Lower leg skin (tissue), 4 donors: ENCODE results near the gene WDR70. TPM values are rescaled to one million over a fixed set of nuclear protein-coding genes. Genes with fewer than 3 reads are reported as not detected.
"Not testable (repeated sequence)": the region's sequence is repeated elsewhere in the genome, so short reads cannot be mapped to it uniquely, and the experiment has no call there.

Source experiments
- DNase-seq, 2 donors: peaks; one replicate each; pipeline ENCODE4 v3.0.0-alpha.2; 2019; ENCODE audit warnings: low spot score in 2 of 2
- H3K4me3 ChIP-seq: fragments of 200-600 bp; sonication (generic); 2 replicates; pipeline ENCODE4 v1.5.1; 2017; ENCODE audit warnings: mild to moderate bottlenecking, low read depth; ENCODE audit not compliant: poor library complexity, severe bottlenecking
- POLR2A ChIP-seq, 2 donors: fragments of 450-650 bp; IDR thresholded peaks; one replicate each; pipeline ENCODE4 v1.6.1; 2016 to 2017; ENCODE audit warnings: antibody characterized with exemption in 2 of 2, mild to moderate bottlenecking in 1 of 2, moderate library complexity in 1 of 2
- WGBS, 2 donors: methylation state at CpG; one replicate each; pipeline ENCODE4 v1.1.5; 2018; 5-methylcytosine and 5-hydroxymethylcytosine counted together
- intact Hi-C: fragments of 100-400 bp; cut with DNase I; formaldehyde crosslinking; loops from one replicate; pipeline ENCODE4 v1.15.0; 2023; ENCODE audit warnings: low total_unique reads
- total RNA-seq, 4 donors: library from RNA; depleted of rRNA; stranded (reverse); fragments of >200 nt; gene quantifications; one replicate each; pipeline ENCODE4 v1.1.0, GENCODE V29; 2016
- TF ChIP-seq, protein P1 (sequence below), 3 donors: fragments of 450-650 bp; IDR thresholded peaks; one replicate each; pipeline ENCODE4 v1.5.1; 2016; ENCODE audit warnings: antibody characterized with exemption in 3 of 3, mild to moderate bottlenecking in 3 of 3, moderate library complexity in 2 of 3

The WDR70 gene
- total RNA-seq, 4 donors from 2014 or later = 19.1 to 25.5 (median 23.7) TPM

DNA sequence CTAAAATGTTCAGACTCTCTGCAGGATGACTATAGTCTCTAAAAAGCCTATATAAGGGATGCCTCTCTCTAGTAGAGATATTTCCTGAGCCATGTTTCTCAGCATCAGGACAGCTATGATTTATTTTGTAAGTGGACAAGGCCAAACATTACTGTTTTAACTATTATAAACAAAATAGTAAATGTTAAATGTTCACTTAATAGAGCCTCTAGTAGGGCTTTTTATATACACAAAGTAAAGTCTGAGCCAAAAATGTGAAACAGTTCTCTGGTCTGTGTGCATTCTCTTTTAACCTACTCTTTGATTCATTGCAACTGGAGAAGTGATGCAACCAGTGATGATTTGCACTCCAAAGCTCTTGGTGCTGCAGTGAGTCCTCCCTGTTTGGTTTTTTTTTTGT is 240.2 kb downstream of the WDR70 start:
- no peak for TF ChIP-seq POLR2A (IDR thresholded peaks at IDR 0.05)
- TF ChIP-seq, protein P1, sequence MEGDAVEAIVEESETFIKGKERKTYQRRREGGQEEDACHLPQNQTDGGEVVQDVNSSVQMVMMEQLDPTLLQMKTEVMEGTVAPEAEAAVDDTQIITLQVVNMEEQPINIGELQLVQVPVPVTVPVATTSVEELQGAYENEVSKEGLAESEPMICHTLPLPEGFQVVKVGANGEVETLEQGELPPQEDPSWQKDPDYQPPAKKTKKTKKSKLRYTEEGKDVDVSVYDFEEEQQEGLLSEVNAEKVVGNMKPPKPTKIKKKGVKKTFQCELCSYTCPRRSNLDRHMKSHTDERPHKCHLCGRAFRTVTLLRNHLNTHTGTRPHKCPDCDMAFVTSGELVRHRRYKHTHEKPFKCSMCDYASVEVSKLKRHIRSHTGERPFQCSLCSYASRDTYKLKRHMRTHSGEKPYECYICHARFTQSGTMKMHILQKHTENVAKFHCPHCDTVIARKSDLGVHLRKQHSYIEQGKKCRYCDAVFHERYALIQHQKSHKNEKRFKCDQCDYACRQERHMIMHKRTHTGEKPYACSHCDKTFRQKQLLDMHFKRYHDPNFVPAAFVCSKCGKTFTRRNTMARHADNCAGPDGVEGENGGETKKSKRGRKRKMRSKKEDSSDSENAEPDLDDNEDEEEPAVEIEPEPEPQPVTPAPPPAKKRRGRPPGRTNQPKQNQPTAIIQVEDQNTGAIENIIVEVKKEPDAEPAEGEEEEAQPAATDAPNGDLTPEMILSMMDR (IDR thresholded peaks at IDR 0.05) = no peak
- DNase-seq = no peak
- intact Hi-C loops = no loop called here
- H3K4me3 ChIP-seq = no peak overlapping the region

DNA sequence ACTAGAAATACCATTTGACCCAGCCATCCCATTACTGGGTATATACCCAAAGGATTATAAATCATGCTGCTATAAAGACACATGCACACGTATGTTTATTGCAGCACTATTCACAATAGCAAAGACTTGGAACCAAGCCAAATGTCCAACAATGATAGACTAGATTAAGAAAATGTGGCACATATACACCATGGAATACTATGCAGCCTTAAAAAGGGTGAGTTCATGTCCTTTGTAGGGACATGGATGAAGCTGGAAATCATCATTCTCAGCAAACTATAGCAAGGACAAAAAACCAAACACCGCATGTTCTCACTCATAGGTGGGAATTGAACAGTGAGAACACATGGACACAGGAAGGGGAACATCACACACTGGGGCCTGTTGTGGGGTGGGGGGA is 243.2 kb downstream of the WDR70 start:
- 92 to 100% methylated on average over 2 of the region's 2 CpGs for whole genome bisulfite sequencing, 2 donors
- intact Hi-C loops, H3K4me3 ChIP-seq, DNase-seq: not testable (repeated sequence)

DNA sequence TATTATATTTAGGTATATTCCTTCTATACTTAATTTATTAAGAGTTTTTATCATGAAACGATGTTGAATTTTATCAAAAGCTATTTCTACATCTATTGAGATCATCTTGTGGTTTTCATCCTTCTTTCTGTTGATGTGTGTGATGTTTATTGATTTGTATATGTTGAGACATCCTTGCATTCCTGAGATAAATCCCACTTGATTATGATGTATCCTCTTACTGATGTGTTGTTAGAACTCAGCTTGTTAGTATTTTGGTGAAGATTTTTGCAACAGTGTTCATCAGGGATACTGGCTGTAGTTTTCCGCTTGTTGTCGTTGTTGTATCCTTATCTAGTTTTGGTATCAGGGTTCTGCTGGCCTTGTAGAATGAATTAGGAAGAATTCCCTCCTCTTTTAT is 247.1 kb downstream of the WDR70 start:
- 97 to 98% methylated on average over 3 of the region's 3 CpGs for WGBS, 2 donors
- no peak for TF ChIP-seq POLR2A (IDR thresholded peaks at IDR 0.05)
- intact Hi-C loops = no loop called here
- no peak for DNase-seq
- no peak overlapping the region for H3K4me3 ChIP-seq

DNA sequence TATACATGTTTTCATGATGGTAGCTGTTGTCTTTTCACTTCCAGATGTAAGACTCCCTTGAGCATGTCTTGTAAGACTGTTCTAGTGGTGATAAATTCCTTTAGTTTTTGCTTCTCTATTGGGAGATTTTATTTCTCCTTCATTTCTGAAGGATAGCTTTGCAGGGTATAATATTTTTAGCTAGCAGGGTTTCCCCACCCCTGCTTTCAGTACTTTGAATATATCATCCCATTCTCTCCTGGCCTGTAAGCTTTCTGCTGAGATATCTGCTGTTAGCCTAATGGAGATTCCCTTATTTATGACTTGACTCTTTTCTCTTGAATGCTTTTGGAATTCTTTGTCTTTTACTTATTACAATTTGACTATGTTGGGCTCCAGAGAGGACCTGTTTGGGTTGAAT is 249.8 kb downstream of the WDR70 start:
- no peak for TF ChIP-seq POLR2A (IDR thresholded peaks at IDR 0.05)
- TF ChIP-seq, protein P1 (IDR thresholded peaks at IDR 0.05) = no peak
- H3K4me3 ChIP-seq = no peak overlapping the region
- intact Hi-C loops = no loop called here
- no peak for DNase-seq

DNA sequence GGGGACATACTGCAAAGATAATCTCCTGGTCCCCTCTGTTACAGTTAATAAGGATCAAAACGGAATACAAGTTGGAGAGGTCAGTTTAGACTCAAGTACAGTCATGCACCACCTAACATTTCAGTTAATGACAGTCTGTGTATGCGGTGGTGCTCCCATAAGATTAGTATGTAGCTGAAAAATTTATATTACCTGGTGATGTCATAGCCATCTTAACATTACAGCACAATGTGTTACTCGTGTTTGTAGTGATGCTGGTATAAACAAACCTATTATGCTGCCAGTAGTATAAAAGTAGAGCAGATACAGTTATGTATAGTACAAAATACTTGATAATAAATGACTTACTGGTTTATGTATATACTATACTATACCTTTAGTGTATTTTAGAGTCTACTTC is 252.8 kb downstream of the WDR70 start:
- no peak for TF ChIP-seq POLR2A (IDR thresholded peaks at IDR 0.05)
- TF ChIP-seq, protein P1 (IDR thresholded peaks at IDR 0.05) = no peak
- WGBS, 2 donors = 88% methylated on average over 3 of the region's 3 CpGs
- H3K4me3 ChIP-seq = no peak overlapping the region
- DNase-seq = no peak
- intact Hi-C loops = no loop called here

DNA sequence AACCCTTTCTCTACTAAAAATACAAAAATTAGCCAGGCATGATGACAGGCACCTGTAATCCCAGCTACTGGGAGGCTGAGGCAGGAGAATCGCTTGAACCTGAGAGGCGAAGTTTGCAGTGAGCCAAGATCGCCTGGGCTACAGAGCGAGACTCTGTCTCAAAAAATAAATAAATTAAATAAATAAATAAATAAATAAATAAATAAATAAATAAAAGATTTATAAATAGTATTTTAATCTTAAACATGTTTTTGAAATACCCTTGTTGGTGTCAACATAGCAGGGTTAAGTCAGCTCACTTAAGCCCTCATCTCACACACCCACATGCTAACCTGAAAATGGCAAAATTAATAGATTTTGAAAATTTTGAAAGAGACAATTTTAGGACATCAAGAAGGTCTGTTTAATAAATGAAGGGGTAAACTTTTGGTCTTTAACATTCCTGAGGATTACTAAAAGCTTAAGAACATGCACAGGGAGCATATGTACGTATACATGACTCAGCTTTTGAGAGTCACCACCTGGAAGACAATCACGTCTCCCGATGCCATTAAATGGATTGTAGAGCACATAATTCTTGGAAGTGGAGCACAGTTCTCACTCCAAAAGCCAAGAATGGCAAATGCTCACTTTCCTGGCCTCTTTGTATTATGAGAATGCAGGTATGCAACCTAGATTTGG is 258.2 kb downstream of the WDR70 start:
- WGBS, 2 donors = 90 to 91% methylated on average over 7 of the region's 7 CpGs
- TF ChIP-seq, protein P1 (IDR thresholded peaks at IDR 0.05) = no peak
- no peak for TF ChIP-seq POLR2A (IDR thresholded peaks at IDR 0.05)
- intact Hi-C loops = no loop called here
- no peak for DNase-seq
- no peak overlapping the region for H3K4me3 ChIP-seq

DNA sequence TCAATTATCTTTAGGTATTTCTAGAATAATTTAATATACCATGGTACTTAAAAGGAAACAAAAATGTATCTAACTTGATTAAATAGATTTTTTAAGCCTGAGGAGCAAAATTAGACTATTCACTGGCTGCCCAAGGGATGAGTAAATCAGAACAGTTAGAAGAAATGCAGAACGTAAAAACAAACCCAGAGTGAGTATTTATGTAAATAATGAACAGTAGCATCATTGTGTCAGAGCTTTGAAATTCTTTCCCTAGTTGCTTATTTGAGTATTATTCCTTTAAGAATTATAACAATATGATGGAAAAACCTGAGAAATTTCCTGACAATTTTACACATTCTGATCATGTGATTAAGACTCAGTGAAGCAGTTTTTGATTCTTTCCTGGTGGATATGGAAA is 259.8 kb downstream of the WDR70 start:
- intact Hi-C loops = no loop called here
- no peak for TF ChIP-seq POLR2A (IDR thresholded peaks at IDR 0.05)
- TF ChIP-seq, protein P1 (IDR thresholded peaks at IDR 0.05) = no peak
- DNase-seq = no peak
- 40 to 49% methylated on average over 1 of the region's 1 CpG for WGBS, 2 donors
- H3K4me3 ChIP-seq = no peak overlapping the region
